HG02970 (cell line): ENCODE results near the gene SIRT3.
"Not testable (repeated sequence)": the region's sequence is repeated elsewhere in the genome, so short reads cannot be mapped to it uniquely, and the experiment has no call there.

Source experiments
- ATAC-seq: cut with Tn5 transposase; IDR thresholded peaks from one replicate; pipeline ENCODE4 v1.9.1; 2021; ENCODE audit warnings: mild to moderate bottlenecking, moderate library complexity, moderate number of reproducible peaks; ENCODE audit not compliant: unreplicated experiment, low FRiP score

Gene SIRT3

DNA sequence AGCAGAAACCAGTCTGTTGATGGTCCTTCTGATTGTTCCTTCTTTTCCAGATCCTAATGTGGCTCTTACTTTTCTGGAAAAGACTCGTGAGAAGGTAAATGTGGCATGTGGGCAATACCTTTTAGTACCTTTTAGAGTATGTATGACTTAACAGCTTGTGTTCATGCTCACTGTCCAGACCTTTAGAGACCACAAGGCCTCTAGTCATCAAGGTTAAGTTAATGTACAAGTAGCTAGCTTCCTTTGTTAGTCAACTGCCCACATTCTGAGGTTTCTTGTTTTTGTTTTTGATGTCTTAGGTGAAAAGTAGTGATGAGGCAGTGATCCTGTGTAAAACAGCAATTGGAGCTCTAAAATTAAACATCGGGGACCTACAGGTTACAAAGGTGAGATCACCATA lies 8.2 kb upstream of the SIRT3 start:
- ATAC-seq: no peak

GRCh38 chr11:241634-242033 lies 5.5 kb upstream of the SIRT3 start:
- no peak for ATAC-seq

GRCh38 chr11:240315-240714 lies 4.2 kb upstream of the SIRT3 start:
- ATAC-seq: no peak

GRCh38 chr11:238346-238745 lies 2.2 kb upstream of the SIRT3 start:
- ATAC-seq: not testable (repeated sequence)

DNA sequence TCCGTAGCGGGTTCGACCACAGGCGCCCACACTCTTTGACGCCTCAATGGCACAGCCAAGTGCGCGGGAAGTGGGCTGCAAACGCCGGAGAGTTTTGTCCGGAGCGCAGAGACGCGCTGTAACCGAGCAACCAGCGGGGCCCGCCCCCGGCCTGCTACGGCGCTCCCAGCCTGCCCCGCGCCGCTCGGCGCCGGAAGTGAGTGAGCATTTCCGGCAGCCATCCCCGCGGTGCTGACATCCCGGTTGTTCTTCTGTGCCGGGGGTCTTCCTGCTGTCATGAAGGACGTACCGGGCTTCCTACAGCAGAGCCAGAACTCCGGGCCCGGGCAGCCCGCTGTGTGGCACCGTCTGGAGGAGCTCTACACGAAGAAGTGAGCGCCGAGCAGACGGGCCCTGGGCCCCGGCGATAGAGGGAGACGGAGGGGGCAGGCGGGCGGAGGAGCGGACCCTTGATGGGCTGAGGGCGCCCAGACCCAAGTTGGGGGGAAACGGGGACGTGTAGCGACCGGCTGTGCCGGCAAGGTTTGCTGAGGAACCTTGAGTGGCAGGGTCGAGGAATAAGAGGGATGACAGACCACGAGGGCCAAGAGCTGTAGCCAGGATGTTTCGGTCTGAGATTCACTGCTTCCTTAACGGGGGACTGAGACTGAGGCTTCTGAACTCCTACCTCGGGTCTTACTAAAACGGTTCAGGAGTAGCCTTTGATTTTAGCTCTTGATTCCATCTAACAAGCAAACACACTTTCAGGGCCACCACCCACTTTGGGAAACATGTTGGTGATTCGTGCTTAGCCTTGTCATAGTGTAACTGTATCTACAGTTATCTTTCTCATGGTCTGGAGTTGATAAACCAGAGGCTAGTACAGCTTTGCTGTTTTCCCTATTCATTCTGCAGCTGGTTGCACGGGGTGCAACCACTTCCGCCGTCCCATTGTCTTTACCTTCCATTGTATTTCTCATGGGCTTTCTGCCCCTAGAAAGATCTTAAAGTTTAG lies 929 bp upstream of the SIRT3 start, which contains the start of gene PSMD13:
PSMD13 (plus strand) TSS at position 203 of the 994 bp plus-strand sequence; CDS start at position 277, 74 bp downstream.
- peak; percentile 73 for ATAC-seq

DNA sequence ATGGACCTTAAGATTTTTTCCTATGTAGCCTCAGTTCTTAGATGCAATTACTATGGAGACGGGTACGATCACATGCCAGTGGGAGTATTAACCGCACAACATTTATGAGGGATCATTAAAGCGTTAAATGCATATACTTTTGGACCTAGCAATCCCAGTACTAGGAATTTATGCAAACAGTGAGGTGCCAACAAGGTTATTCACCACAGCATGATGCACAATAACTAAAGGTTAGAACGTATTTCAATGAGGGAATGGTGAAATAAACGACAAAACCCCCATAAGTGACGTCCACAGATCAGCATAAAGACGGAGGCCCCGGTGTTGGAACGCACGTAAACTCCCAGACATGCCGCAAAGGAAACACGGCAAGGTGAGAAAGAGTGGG lies 539 bp downstream of the SIRT3 start:
- ATAC-seq: no peak

DNA sequence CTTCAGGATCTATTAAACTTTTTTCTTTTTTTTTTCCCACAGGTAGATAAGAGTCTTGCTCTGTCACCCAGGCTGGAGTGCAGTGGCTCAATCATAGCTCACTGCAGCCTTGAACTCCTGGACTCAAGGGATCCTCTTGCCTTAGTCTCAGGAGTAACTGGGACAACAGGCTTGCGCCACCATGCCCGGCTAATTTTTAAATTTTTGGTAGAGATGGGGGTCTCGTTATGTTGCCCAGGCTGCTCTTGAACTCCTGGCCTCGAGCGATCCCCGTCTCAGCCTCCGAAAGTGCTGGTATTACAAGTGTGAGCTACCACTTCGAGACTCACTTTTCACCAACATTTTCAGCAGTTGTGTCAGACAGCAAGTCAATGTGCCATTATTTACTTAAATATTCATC lies 962 bp downstream of the SIRT3 start:
- ATAC-seq: no peak

GRCh38 chr11:232783-233565 lies 3.2 kb downstream of the SIRT3 start:
- no peak for ATAC-seq

- no peak for ATAC-seq
Measured at GRCh38 chr11:230431-230830, 5.7 kb downstream of the SIRT3 start.

DNA sequence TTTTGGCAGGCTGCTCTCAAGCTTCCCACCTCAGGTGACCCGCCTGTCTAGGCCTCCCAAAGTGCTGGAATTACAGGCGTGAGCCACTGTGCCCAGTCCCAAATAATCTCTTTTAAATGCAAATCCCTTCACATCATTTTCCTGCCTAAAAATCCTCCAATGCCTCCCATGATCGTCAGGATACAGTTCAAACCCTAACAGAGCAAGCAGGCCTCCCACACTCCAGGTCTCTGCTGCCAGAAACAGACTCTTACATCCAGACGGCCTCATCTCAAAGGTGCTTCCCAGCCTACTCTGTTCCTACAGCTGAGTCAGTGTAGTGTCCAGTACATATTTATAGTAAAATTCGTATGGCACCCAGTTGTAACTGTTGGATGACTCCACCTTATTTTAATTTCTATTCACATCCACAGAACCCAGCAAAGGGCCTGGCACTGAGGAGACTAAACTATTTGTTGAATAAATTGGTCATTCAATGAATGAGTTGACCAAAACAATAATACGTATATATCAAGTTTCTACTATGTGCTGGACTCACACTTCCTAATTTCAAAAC lies 8.2 kb downstream of the SIRT3 start:
- ATAC-seq: no peak

GRCh38 chr11:225734-226453 lies 10.2 kb downstream of the SIRT3 start:
- ATAC-seq: no peak

DNA sequence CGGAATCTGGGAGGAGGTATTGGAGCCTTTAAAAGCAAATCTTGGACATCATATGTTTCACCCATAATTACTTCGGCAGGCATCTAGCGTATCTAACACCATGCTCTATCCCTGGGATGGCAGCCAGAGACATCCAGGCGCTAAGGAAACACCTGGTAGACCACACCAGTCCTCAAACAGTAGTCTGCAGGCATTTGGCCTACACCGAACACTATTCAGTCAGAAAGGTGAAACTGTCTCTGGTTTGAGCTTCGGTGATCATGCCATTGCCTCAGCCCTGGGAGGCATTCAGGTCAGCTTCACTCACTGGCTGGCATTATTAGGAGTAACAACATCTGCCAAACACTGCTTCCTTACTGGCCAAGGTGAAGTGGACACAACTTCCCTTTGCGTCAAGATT lies 11.7 kb downstream of the SIRT3 start:
- ATAC-seq: no peak

- ATAC-seq: no peak
Measured at GRCh38 chr11:223884-224283, 12.3 kb downstream of the SIRT3 start.

GRCh38 chr11:223026-223789 lies 12.9 kb downstream of the SIRT3 start:
- ATAC-seq: no peak

DNA sequence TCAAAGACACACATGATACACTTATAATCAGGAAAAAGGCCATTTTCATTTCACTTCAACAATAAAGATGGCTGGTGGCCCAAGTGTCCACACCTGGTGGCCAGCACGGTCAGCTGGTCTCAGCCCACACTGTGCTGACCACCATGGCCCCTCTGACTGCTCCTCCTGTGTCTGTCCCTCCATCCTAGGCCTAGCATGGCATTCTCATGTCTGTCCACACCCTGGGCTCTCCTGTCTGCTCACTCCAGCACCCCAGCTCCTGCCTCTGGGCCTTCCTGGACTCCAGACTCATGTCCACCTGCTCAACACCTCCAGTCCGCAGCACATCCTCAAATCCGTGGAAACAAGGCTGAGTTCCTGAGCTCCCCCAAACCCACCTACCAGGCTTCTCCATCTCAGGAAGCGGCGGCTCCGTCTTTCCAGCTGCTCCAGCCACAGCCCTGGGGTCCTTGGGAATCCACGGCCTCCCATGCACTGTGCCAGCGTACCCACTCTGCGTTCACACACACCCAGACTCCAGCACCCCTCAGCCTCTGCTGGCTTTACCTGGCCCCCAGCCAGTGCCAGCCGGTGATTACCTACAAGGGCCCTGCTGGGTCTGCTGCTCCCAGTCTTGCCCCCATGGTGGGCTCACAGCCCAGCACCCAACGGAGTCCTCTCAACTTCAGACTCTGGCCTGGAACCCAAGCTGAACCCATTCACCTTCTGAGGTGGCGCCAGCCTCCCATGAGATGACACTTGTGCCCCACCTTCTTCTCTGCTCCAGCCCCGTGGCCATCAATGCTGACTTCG lies 13.9 kb downstream of the SIRT3 start:
- no peak for ATAC-seq

DNA sequence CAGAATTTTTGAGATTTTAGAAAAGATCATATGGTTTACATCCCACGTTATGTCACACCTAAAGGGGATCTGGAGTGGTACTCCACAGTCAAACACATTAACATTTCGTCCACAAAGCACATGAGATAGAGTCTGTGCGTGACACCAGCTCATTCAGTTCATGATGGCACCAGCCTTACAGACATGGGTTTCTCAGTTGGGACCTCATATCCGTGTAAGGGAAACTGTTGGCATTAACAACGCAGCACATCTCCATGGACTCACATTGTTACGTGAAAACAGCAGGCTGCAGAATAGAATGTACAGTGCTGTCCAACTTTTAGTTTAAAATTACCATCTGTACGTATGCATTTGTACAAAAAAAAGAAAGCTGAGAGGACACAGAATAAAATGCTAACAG lies 14.6 kb downstream of the SIRT3 start:
- no peak for ATAC-seq

DNA sequence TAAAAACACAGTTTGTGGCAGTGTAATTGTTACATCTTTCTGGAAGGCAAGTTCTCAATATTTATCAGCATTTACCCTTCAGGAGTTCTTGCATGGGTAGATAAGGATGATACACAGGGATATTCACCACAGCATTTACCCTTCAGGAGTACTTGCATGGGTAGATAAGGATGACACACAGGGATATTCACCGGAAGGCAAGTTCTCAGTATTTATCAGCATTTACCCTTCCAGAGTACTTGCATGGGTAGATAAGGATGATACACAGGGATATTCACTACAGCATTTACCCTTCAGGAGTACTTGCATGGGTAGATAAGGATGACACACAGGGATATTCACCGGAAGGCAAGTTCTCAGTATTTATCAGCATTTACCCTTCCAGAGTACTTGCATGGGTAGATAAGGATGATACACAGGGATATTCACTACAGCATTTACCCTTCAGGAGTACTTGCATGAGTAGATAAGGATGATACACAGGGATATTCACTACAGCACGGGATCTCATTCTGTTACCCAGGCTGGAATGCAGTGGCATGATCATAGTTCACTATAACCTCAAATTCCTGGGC lies 15.4 kb downstream of the SIRT3 start:
- ATAC-seq: not testable (repeated sequence)

DNA sequence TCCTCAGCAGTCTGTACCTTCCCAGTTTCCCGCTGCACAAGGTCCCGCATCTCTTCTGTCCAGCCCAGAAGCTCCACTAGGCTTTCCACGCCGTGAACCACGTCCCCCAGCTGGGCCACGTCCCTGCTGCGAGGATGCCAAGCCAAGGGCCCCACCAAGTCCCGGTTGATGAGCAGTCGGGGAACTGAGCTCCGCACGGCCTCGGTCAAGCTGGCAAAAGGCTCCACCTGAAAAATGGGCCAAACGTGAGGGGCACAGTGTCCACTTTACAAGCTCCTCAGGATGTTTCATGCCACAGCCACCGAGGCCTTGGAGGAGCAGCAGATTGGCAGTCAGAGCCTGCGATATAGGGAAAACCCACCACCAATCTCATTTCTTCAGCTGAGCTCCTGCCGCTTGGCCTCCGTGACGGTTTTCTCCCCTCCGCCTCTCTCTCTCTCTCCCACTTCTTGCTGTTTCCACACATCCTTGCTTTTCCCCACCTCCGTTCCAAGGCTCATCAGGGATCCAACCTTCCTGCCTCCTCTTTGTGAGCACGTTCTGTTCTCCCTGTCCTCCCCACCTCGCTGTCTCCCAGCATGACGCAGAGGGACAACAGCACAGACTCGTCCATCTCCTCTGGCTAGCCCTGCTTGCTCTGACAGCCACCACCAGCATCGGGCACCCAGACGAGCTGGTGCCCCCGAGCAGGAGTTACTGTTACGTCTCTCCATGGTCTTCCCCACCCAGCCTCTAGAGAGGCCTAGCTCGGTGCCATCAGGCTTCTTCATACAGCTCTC lies 17.1 kb downstream of the SIRT3 start:
- no peak for ATAC-seq
